HepG2 (cell line): ENCODE measurements around the gene AHRR. TPM values are rescaled to one million over a fixed set of nuclear protein-coding genes. Genes with fewer than 3 reads are reported as not detected.

Experiments used
- ATF7 ChIP-seq, 2 experiments: fragments of 450-650 bp in 1 of 2; sonication (generic) in 1 of 2; formaldehyde crosslinking in 1 of 2; IDR thresholded peaks; 2 replicates each; pipeline versions ENCODE4 v1.4.0 to v1.6.1; 2016 to 2020; ENCODE audit warnings: antibody characterized with exemption in 1 of 2, mild to moderate bottlenecking in 1 of 2, missing genetic modification reagents in 1 of 2
- ISL2 ChIP-seq: sonication (generic); formaldehyde crosslinking; IDR thresholded peaks from 2 replicates; pipeline ENCODE4 v1.5.0; 2020; ENCODE audit warnings: missing genetic modification reagents
- MIER3 ChIP-seq: IDR thresholded peaks from 2 replicates; pipeline ENCODE4 v1.6.1; 2016; ENCODE audit warnings: missing compliant biosample characterization, borderline replicate concordance
- NCOA5 ChIP-seq: sonication (generic); formaldehyde crosslinking; IDR thresholded peaks from 2 replicates; pipeline ENCODE4 v1.4.0; 2020; ENCODE audit warnings: missing genetic modification reagents
- NFE2L1 ChIP-seq: sonication (generic); formaldehyde crosslinking; IDR thresholded peaks from 2 replicates; pipeline ENCODE4 v1.4.0; 2020; ENCODE audit warnings: missing genetic modification reagents, mild to moderate bottlenecking, borderline replicate concordance
- RAD51 ChIP-seq: fragments of 450-650 bp; IDR thresholded peaks from 2 replicates; pipeline ENCODE4 v1.6.1; 2016; ENCODE audit warnings: borderline replicate concordance
- SALL2 ChIP-seq: sonication (generic); formaldehyde crosslinking; IDR thresholded peaks from 2 replicates; pipeline ENCODE4 v1.8.1; 2023; ENCODE audit warnings: mild to moderate bottlenecking, missing genetic modification reagents, inconsistent platforms
- TEAD2 ChIP-seq: sonication (generic); formaldehyde crosslinking; IDR thresholded peaks from 2 replicates; pipeline ENCODE4 v1.9.0; 2021; ENCODE audit warnings: missing genetic modification reagents
- ZFYVE20 ChIP-seq: sonication (generic); formaldehyde crosslinking; IDR thresholded peaks from 2 replicates; pipeline ENCODE4 v1.8.0; 2023; ENCODE audit warnings: low read depth, mild to moderate bottlenecking, moderate library complexity, missing genetic modification reagents, borderline replicate concordance
- ZNF282 ChIP-seq: fragments of 450-650 bp; IDR thresholded peaks from 2 replicates; pipeline ENCODE4 v1.6.1; 2018; ENCODE audit not compliant: partially characterized antibody
- ZNF616 ChIP-seq: sonication (generic); formaldehyde crosslinking; IDR thresholded peaks from 2 replicates; pipeline ENCODE4 v1.5.0; 2020; ENCODE audit warnings: low read depth, mild to moderate bottlenecking, missing genetic modification reagents
- ZNF841 ChIP-seq: sonication (generic); formaldehyde crosslinking; IDR thresholded peaks from 2 replicates; pipeline ENCODE4 v1.8.1; 2023; ENCODE audit warnings: missing genetic modification reagents, borderline replicate concordance
- ZNF891 ChIP-seq: sonication (generic); formaldehyde crosslinking; IDR thresholded peaks from 2 replicates; pipeline ENCODE4 v1.5.0; 2020; ENCODE audit warnings: mild to moderate bottlenecking, missing genetic modification reagents
- polyA plus RNA-seq, 8 experiments: library from polyadenylated mRNA; depleted of rRNA in 3 of 8; stranded (reverse) in 7 of 8; unstranded in 1 of 8; fragments of >200 nt; fragmentation: Illumina TruSeq in 4 of 8; extraction: Trizol in 4 of 8; gene quantifications; 2 replicates each; pipeline versions ENCODE4 v1.2.1 to v1.2.3, GENCODE V29; 2011 to 2016; ENCODE audit warnings: low read depth in 4 of 8, missing spikeins in 1 of 8, mixed read lengths in 1 of 8; ENCODE audit not compliant: insufficient read depth in 1 of 8
- total RNA-seq, 5 experiments: library from RNA; depleted of rRNA; stranded (reverse); fragments of >200 nt; fragmentation: Illumina TruSeq; extraction: Trizol; gene quantifications; 2 replicates each; pipeline ENCODE4 v1.2.3, GENCODE V29; 2016; ENCODE audit warnings: low read depth in 1 of 5
- TF ChIP-seq, protein P1 (sequence below): fragments of 450-650 bp; IDR thresholded peaks from 2 replicates; pipeline ENCODE4 v1.6.1; 2017; ENCODE audit warnings: mild to moderate bottlenecking
- TF ChIP-seq, protein P2 (sequence below): sonication (generic); formaldehyde crosslinking; IDR thresholded peaks from 2 replicates; pipeline ENCODE4 v1.8.0; 2022; ENCODE audit warnings: missing genetic modification reagents, low read depth, mild to moderate bottlenecking, borderline replicate concordance
- TF ChIP-seq, protein P3 (sequence below): sonication (generic); formaldehyde crosslinking; IDR thresholded peaks from 2 replicates; pipeline ENCODE4 v1.4.0; 2020; ENCODE audit warnings: missing genetic modification reagents
- TF ChIP-seq, protein P4 (sequence below): sonication (generic); formaldehyde crosslinking; IDR thresholded peaks from 2 replicates; pipeline ENCODE4 v1.5.0; 2020; ENCODE audit warnings: mild to moderate bottlenecking, missing genetic modification reagents
- TF ChIP-seq, protein P5 (sequence below): sonication (generic); formaldehyde crosslinking; IDR thresholded peaks from 2 replicates; pipeline ENCODE4 v1.4.0; 2020; ENCODE audit warnings: missing genetic modification reagents, borderline replicate concordance

Gene AHRR
- total and polyA plus RNA-seq, 2 of the 13 experiments (the other 11 are each of a cell fraction or from before 2014, with no cell fraction given) = 0.28 to 0.35 TPM

DNA sequence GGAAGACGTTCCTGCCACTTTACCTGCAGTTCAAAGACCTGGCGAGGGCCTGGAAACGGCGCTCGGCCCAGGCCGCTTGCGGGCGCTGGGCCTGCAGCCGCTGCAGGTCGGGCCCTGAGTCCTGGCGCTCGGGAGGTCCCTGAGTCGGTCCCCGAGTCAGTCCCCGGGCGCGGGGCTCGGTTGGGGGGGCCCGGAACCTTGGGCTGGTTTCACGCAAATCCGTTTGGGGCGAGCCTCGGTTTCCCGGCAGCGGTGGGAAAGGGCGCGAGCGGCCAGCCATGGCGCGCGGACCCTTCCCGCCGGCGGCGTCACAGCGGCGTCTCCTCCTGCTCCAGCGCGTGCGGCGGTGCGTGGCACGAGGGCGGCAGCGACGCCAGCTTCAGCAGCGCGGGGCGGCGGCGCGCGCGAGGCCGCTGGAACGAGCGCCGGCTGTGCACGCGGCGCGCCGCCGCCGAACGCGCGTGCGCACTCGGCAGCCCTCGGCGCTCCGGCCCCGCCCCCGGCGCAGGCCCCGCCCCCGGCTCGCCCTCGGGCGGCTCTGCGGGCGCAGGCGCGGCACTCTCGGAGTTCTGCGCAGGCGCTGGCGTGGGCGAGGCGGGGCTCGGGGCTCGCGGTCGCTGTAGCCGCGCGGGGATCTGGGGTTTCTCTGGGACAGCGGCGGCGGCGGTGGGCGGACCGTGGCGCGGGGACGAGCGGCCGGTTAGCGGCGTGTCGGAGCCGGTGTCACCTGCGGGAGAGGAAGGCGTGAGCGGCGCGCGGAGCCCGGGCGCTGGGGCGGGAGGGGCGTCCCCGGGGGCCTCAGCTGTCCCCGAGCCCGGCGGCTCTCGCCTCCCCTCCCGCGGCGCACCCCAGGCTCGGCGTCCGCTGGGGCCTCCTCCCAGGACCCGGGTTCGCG is 151.4 kb downstream of the AHRR start (continued):
- TF ChIP-seq ISL2 (peak; percentile 65; the same call in 1 of the 2 replicates), ZNF282 (no peak), SALL2 (CRISPR knock-in tag) (peak; percentile 85), TEAD2 (CRISPR knock-in tag) (peak; percentile 89; the same call in 1 of the 2 replicates), ATF7 (IDR thresholded peaks at IDR 0.05) (no peak), ATF7 (CRISPR knock-in tag; IDR thresholded peaks at IDR 0.05) (no peak), MIER3 (CRISPR knock-in tag) (no peak), ZNF891 (CRISPR knock-in tag) (peak; percentile 18; the same call in 1 of the 2 replicates), NCOA5 (CRISPR knock-in tag) (no peak), RAD51 (no peak), ZFYVE20 (CRISPR knock-in tag) (peak; percentile 98), ZNF616 (CRISPR knock-in tag) (peak; percentile 97), NFE2L1 (no peak), ZNF841 (peak; percentile 92)
- TF ChIP-seq, protein P1, sequence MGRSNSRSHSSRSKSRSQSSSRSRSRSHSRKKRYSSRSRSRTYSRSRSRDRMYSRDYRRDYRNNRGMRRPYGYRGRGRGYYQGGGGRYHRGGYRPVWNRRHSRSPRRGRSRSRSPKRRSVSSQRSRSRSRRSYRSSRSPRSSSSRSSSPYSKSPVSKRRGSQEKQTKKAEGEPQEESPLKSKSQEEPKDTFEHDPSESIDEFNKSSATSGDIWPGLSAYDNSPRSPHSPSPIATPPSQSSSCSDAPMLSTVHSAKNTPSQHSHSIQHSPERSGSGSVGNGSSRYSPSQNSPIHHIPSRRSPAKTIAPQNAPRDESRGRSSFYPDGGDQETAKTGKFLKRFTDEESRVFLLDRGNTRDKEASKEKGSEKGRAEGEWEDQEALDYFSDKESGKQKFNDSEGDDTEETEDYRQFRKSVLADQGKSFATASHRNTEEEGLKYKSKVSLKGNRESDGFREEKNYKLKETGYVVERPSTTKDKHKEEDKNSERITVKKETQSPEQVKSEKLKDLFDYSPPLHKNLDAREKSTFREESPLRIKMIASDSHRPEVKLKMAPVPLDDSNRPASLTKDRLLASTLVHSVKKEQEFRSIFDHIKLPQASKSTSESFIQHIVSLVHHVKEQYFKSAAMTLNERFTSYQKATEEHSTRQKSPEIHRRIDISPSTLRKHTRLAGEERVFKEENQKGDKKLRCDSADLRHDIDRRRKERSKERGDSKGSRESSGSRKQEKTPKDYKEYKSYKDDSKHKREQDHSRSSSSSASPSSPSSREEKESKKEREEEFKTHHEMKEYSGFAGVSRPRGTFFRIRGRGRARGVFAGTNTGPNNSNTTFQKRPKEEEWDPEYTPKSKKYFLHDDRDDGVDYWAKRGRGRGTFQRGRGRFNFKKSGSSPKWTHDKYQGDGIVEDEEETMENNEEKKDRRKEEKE = no peak
- TF ChIP-seq, protein P2, sequence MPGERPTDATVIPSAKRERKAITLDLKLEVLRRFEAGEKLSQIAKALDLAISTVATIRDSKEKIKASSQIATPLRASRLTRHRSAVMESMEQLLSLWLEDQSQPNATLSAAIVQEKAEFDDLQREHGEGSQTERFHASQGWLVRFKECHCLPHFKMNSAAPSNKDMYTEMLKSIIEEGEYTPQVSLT (CRISPR knock-in tag) = peak; percentile 87; the same call in 1 of the 2 replicates
- TF ChIP-seq, protein P3, sequence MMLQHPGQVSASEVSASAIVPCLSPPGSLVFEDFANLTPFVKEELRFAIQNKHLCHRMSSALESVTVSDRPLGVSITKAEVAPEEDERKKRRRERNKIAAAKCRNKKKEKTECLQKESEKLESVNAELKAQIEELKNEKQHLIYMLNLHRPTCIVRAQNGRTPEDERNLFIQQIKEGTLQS = peak; percentile 73
- TF ChIP-seq, protein P4, sequence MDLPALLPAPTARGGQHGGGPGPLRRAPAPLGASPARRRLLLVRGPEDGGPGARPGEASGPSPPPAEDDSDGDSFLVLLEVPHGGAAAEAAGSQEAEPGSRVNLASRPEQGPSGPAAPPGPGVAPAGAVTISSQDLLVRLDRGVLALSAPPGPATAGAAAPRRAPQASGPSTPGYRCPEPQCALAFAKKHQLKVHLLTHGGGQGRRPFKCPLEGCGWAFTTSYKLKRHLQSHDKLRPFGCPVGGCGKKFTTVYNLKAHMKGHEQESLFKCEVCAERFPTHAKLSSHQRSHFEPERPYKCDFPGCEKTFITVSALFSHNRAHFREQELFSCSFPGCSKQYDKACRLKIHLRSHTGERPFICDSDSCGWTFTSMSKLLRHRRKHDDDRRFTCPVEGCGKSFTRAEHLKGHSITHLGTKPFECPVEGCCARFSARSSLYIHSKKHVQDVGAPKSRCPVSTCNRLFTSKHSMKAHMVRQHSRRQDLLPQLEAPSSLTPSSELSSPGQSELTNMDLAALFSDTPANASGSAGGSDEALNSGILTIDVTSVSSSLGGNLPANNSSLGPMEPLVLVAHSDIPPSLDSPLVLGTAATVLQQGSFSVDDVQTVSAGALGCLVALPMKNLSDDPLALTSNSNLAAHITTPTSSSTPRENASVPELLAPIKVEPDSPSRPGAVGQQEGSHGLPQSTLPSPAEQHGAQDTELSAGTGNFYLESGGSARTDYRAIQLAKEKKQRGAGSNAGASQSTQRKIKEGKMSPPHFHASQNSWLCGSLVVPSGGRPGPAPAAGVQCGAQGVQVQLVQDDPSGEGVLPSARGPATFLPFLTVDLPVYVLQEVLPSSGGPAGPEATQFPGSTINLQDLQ (CRISPR knock-in tag) = peak; percentile 90; the same call in 1 of the 2 replicates
- TF ChIP-seq, protein P5, sequence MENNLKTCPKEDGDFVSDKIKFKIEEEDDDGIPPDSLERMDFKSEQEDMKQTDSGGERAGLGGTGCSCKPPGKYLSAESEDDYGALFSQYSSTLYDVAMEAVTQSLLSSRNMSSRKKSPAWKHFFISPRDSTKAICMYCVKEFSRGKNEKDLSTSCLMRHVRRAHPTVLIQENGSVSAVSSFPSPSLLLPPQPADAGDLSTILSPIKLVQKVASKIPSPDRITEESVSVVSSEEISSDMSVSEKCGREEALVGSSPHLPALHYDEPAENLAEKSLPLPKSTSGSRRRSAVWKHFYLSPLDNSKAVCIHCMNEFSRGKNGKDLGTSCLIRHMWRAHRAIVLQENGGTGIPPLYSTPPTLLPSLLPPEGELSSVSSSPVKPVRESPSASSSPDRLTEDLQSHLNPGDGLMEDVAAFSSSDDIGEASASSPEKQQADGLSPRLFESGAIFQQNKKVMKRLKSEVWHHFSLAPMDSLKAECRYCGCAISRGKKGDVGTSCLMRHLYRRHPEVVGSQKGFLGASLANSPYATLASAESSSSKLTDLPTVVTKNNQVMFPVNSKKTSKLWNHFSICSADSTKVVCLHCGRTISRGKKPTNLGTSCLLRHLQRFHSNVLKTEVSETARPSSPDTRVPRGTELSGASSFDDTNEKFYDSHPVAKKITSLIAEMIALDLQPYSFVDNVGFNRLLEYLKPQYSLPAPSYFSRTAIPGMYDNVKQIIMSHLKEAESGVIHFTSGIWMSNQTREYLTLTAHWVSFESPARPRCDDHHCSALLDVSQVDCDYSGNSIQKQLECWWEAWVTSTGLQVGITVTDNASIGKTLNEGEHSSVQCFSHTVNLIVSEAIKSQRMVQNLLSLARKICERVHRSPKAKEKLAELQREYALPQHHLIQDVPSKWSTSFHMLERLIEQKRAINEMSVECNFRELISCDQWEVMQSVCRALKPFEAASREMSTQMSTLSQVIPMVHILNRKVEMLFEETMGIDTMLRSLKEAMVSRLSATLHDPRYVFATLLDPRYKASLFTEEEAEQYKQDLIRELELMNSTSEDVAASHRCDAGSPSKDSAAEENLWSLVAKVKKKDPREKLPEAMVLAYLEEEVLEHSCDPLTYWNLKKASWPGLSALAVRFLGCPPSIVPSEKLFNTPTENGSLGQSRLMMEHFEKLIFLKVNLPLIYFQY (CRISPR knock-in tag) = peak; percentile 63
